HEK293 (cell line): ENCODE results near the gene PFN1.

Source experiments
- EGR2 ChIP-seq: fragments of 450-650 bp; formaldehyde crosslinking; IDR thresholded peaks from 2 replicates; pipeline ENCODE4 v1.5.1; 2016; ENCODE audit warnings: low read depth, missing biosample characterization, missing genetic modification characterization
- ELK4 ChIP-seq: IDR thresholded peaks from 2 replicates; pipeline ENCODE4 v1.6.1; 2011; ENCODE audit warnings: mild to moderate bottlenecking, low read depth, low read length, borderline replicate concordance
- GFI1B ChIP-seq: fragments of 450-650 bp; formaldehyde crosslinking; IDR thresholded peaks from 2 replicates; pipeline ENCODE4 v1.5.1; 2016; ENCODE audit warnings: missing biosample characterization, missing genetic modification characterization
- GLI4 ChIP-seq: fragments of 450-650 bp; formaldehyde crosslinking; IDR thresholded peaks from 2 replicates; pipeline ENCODE4 v1.5.1; 2016; ENCODE audit warnings: missing biosample characterization, missing genetic modification characterization
- GLIS1 ChIP-seq: fragments of 450-650 bp; formaldehyde crosslinking; IDR thresholded peaks from 2 replicates; pipeline ENCODE4 v1.5.1; 2016; ENCODE audit warnings: missing biosample characterization, missing genetic modification characterization
- GLIS2 ChIP-seq: fragments of 450-650 bp; formaldehyde crosslinking; IDR thresholded peaks from 2 replicates; pipeline ENCODE4 v1.5.1; 2016; ENCODE audit warnings: missing biosample characterization, missing genetic modification characterization
- HIC1 ChIP-seq: fragments of 450-650 bp; formaldehyde crosslinking; IDR thresholded peaks from 2 replicates; pipeline ENCODE4 v1.5.1; 2016; ENCODE audit warnings: missing biosample characterization, missing genetic modification characterization
- HOXA7 ChIP-seq: sonication (generic); formaldehyde crosslinking; IDR thresholded peaks from 2 replicates; pipeline ENCODE4 v1.8.1; 2022; ENCODE audit warnings: missing genetic modification reagents, borderline replicate concordance
- HOXC10 ChIP-seq: sonication (generic); formaldehyde crosslinking; IDR thresholded peaks from 2 replicates; pipeline ENCODE4 v1.8.1; 2023; ENCODE audit warnings: mild to moderate bottlenecking, missing genetic modification reagents
- HOXD13 ChIP-seq: sonication (generic); formaldehyde crosslinking; IDR thresholded peaks from 2 replicates; pipeline ENCODE4 v1.8.0; 2022; ENCODE audit warnings: missing genetic modification reagents, borderline replicate concordance
- KLF10 ChIP-seq: fragments of 450-650 bp; IDR thresholded peaks from 2 replicates; pipeline ENCODE4 v1.5.1; 2018; ENCODE audit warnings: missing biosample characterization, mild to moderate bottlenecking, missing genetic modification characterization
- OSR2 ChIP-seq: fragments of 450-650 bp; formaldehyde crosslinking; IDR thresholded peaks from 2 replicates; pipeline ENCODE4 v1.5.1; 2016; ENCODE audit warnings: missing biosample characterization, missing genetic modification characterization
- RBAK ChIP-seq: fragments of 450-650 bp; formaldehyde crosslinking; IDR thresholded peaks from 2 replicates; pipeline ENCODE4 v1.5.1; 2016; ENCODE audit warnings: missing biosample characterization, missing genetic modification characterization
- SCRT1 ChIP-seq: fragments of 450-650 bp; formaldehyde crosslinking; IDR thresholded peaks from 2 replicates; pipeline ENCODE4 v1.5.1; 2016; ENCODE audit warnings: missing biosample characterization, missing genetic modification characterization, borderline replicate concordance
- TCF7L2 ChIP-seq: IDR thresholded peaks from 2 replicates; pipeline ENCODE4 v1.6.1; 2011; ENCODE audit warnings: low read depth, mild to moderate bottlenecking, inconsistent platforms, low read length, moderate library complexity, borderline replicate concordance
- TRIM28 ChIP-seq: IDR thresholded peaks from 2 replicates; pipeline ENCODE4 v1.6.1; 2011; ENCODE audit warnings: low read length, control low read depth, borderline replicate concordance
- YY2 ChIP-seq: fragments of 450-650 bp; formaldehyde crosslinking; IDR thresholded peaks from 2 replicates; pipeline ENCODE4 v1.5.1; 2016; ENCODE audit warnings: missing biosample characterization, missing genetic modification characterization
- ZBTB1 ChIP-seq: fragments of 450-650 bp; formaldehyde crosslinking; IDR thresholded peaks from 2 replicates; pipeline ENCODE4 v1.5.1; 2016; ENCODE audit warnings: missing biosample characterization, missing genetic modification characterization
- ZBTB17 ChIP-seq: fragments of 450-650 bp; formaldehyde crosslinking; IDR thresholded peaks from 2 replicates; pipeline ENCODE4 v1.5.1; 2016; ENCODE audit warnings: missing biosample characterization, missing genetic modification characterization
- ZEB2 ChIP-seq: fragments of 450-650 bp; formaldehyde crosslinking; IDR thresholded peaks from 2 replicates; pipeline ENCODE4 v1.5.1; 2016; ENCODE audit warnings: missing biosample characterization, missing genetic modification characterization
- ZFP69B ChIP-seq: fragments of 450-650 bp; formaldehyde crosslinking; IDR thresholded peaks from 2 replicates; pipeline ENCODE4 v1.5.1; 2016; ENCODE audit warnings: missing biosample characterization, missing genetic modification characterization
- ZNF10 ChIP-seq: fragments of 450-650 bp; formaldehyde crosslinking; IDR thresholded peaks from 2 replicates; pipeline ENCODE4 v1.5.1; 2017; ENCODE audit warnings: missing biosample characterization, missing genetic modification characterization
- ZNF114 ChIP-seq: fragments of 450-650 bp; formaldehyde crosslinking; IDR thresholded peaks from 2 replicates; pipeline ENCODE4 v1.5.0; 2017; ENCODE audit warnings: missing biosample characterization, missing genetic modification characterization
- ZNF157 ChIP-seq: fragments of 450-650 bp; formaldehyde crosslinking; IDR thresholded peaks from 2 replicates; pipeline ENCODE4 v1.5.1; 2016; ENCODE audit warnings: missing biosample characterization, missing genetic modification characterization
- ZNF174 ChIP-seq: fragments of 450-650 bp; formaldehyde crosslinking; IDR thresholded peaks from 2 replicates; pipeline ENCODE4 v1.5.0; 2017; ENCODE audit warnings: missing biosample characterization, mild to moderate bottlenecking, missing genetic modification characterization
- ZNF2 ChIP-seq: fragments of 450-650 bp; formaldehyde crosslinking; IDR thresholded peaks from 2 replicates; pipeline ENCODE4 v1.5.1; 2016; ENCODE audit warnings: missing biosample characterization, missing genetic modification characterization
- ZNF214 ChIP-seq: fragments of 450-650 bp; formaldehyde crosslinking; IDR thresholded peaks from 2 replicates; pipeline ENCODE4 v1.5.1; 2017; ENCODE audit warnings: missing biosample characterization, mild to moderate bottlenecking, missing genetic modification characterization, borderline replicate concordance
- ZNF221 ChIP-seq: fragments of 450-650 bp; formaldehyde crosslinking; IDR thresholded peaks from 2 replicates; pipeline ENCODE4 v1.5.1; 2017; ENCODE audit warnings: missing biosample characterization, missing genetic modification characterization, borderline replicate concordance
- ZNF266 ChIP-seq: fragments of 450-650 bp; formaldehyde crosslinking; IDR thresholded peaks from 2 replicates; pipeline ENCODE4 v1.5.1; 2016; ENCODE audit warnings: missing biosample characterization, missing genetic modification characterization, low read depth
- ZNF324 ChIP-seq: fragments of 450-650 bp; formaldehyde crosslinking; IDR thresholded peaks from 2 replicates; pipeline ENCODE4 v1.5.1; 2016; ENCODE audit warnings: missing biosample characterization, missing genetic modification characterization
- ZNF521 ChIP-seq: fragments of 450-650 bp; formaldehyde crosslinking; IDR thresholded peaks from 2 replicates; pipeline ENCODE4 v1.5.1; 2017; ENCODE audit warnings: missing biosample characterization, mild to moderate bottlenecking, missing genetic modification characterization
- ZNF555 ChIP-seq: fragments of 450-650 bp; formaldehyde crosslinking; conservative IDR thresholded peaks from 2 replicates; pipeline ENCODE4 v1.5.1; 2017; ENCODE audit warnings: missing biosample characterization, mild to moderate bottlenecking, missing genetic modification characterization, inconsistent platforms
- ZNF623 ChIP-seq: fragments of 450-650 bp; formaldehyde crosslinking; IDR thresholded peaks from 2 replicates; pipeline ENCODE4 v1.5.1; 2016; ENCODE audit warnings: missing biosample characterization, missing genetic modification characterization
- ZNF639 ChIP-seq: fragments of 450-650 bp; formaldehyde crosslinking; IDR thresholded peaks from 2 replicates; pipeline ENCODE4 v1.5.1; 2016; ENCODE audit warnings: missing biosample characterization, missing genetic modification characterization
- ZNF704 ChIP-seq: fragments of 450-650 bp; formaldehyde crosslinking; IDR thresholded peaks from 2 replicates; pipeline ENCODE4 v1.5.1; 2016; ENCODE audit warnings: missing biosample characterization, missing genetic modification characterization
- ZNF777 ChIP-seq: fragments of 450-650 bp; formaldehyde crosslinking; IDR thresholded peaks from 2 replicates; pipeline ENCODE4 v1.5.1; 2017; ENCODE audit warnings: missing biosample characterization, missing genetic modification characterization, borderline replicate concordance
- ZSCAN16 ChIP-seq: fragments of 450-650 bp; formaldehyde crosslinking; IDR thresholded peaks from 2 replicates; pipeline ENCODE4 v1.5.1; 2016; ENCODE audit warnings: missing biosample characterization, missing genetic modification characterization
- ZSCAN23 ChIP-seq: fragments of 450-650 bp; formaldehyde crosslinking; IDR thresholded peaks from 2 replicates; pipeline ENCODE4 v1.5.1; 2016; ENCODE audit warnings: missing biosample characterization, missing genetic modification characterization

PFN1 gene

GRCh38 chr17:4908711-4909496 lies 39.4 kb downstream of the PFN1 start (continued):
- TF ChIP-seq ZNF157 (tag by site-specific recombination) (0 out of 2 replicates have a peak, but pooled peaks have one; percentile 50), ZNF10 (tag by site-specific recombination) (no peak), ZNF521 (tag by site-specific recombination) (no peak), ZNF221 (tag by site-specific recombination) (no peak), HOXA7 (CRISPR knock-in tag) (no peak), ZNF266 (tag by site-specific recombination) (no peak), ZNF114 (no peak), ZNF704 (tag by site-specific recombination) (no peak), ZNF639 (tag by site-specific recombination) (no peak), OSR2 (peak; percentile 21; the same call in 1 of the 2 replicates), ZBTB17 (tag by site-specific recombination) (peak; percentile 76), ELK4 (no peak), GFI1B (tag by site-specific recombination) (no peak), ZEB2 (tag by site-specific recombination) (no peak), ZNF555 (tag by site-specific recombination) (no peak), TRIM28 (no peak), GLI4 (tag by site-specific recombination) (no peak), TCF7L2 (no peak), GLIS1 (tag by site-specific recombination) (no peak), ZNF324 (no peak), ZFP69B (tag by site-specific recombination) (peak; percentile 36; the same call in 1 of the 2 replicates), ZNF623 (tag by site-specific recombination) (no peak), SCRT1 (tag by site-specific recombination) (no peak), HOXC10 (CRISPR knock-in tag) (no peak), GLIS2 (no peak), HOXD13 (CRISPR knock-in tag) (no peak), ZNF214 (no peak), ZBTB1 (no peak), ZSCAN16 (tag by site-specific recombination) (0 out of 2 replicates have a peak, but pooled peaks have one; percentile 27), ZSCAN23 (no peak), ZNF777 (no peak), HIC1 (tag by site-specific recombination) (no peak; the same call in 1 of the 2 replicates), KLF10 (tag by site-specific recombination) (no peak), RBAK (tag by site-specific recombination) (no peak), EGR2 (tag by site-specific recombination) (no peak), ZNF174 (tag by site-specific recombination) (no peak), YY2 (tag by site-specific recombination) (no peak), ZNF2 (0 out of 2 replicates have a peak, but pooled peaks have one; percentile 8)
